HG03108 (cell line): ENCODE measurements around the gene CNP.
"Not testable (repeated sequence)": the region's sequence is repeated elsewhere in the genome, so short reads cannot be mapped to it uniquely, and the experiment has no call there.

Source experiments
- ATAC-seq: cut with Tn5 transposase; IDR thresholded peaks from one replicate; pipeline ENCODE4 v1.9.1; 2021; ENCODE audit warnings: moderate library complexity; ENCODE audit not compliant: unreplicated experiment

CNP gene

DNA sequence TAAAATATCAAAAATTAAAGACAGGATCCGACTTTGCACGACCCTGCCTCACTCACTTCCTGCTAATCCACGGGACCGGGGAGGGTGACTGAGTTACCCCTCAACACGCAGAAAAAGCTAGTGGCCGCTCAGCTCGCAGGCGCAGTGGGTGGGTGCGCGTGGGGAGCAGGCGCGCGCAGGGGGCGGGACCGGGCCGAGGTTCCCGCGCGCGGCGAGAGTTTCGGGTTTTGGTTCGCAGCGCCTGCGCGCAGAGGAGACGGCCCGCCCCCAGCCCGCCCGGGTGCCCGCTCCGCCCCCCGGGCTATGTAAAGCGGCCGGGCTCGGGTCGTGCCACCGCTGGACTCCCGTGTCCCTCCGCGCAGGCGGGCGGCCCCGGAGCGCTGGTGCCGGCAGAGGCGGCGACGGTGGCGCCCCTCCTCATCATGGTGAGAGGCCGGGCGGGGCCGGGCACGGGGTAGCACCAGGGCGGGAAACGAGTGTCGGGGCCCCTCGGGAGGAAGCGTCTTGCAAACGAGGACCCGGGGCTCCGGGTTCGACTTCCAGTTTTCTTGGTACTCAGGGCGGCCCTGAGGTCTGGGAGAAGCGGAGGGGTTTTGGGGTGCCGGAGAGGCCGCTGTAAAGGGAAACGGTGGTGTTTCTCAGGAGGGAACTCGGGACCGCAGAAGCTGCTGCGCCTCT is at the start of gene CNP:
CNP (plus strand) TSS at position 333 of the 678 bp plus-strand sequence; CDS start at position 423, 90 bp downstream.
- ATAC-seq, result peak; percentile 61

DNA sequence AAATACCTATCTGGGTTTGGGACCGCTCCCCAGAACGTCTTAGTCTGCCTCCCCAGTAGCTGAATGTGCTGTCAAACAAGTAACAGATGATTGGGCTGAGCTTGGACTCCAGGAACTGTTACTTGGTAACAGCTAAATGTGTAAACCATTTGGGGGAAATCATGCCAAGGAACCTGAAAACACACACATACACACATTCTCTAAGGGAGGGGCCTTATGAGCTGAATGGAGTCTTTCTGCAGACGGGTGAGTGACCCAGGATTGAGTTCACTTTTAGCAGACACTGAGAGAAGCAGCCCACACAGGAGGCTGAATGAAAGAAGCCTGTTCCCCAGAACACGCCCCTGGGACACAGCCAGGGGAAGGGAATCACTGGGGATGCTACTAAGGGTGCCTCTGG is 49.4 kb upstream of the CNP start:
- ATAC-seq, result no peak

DNA sequence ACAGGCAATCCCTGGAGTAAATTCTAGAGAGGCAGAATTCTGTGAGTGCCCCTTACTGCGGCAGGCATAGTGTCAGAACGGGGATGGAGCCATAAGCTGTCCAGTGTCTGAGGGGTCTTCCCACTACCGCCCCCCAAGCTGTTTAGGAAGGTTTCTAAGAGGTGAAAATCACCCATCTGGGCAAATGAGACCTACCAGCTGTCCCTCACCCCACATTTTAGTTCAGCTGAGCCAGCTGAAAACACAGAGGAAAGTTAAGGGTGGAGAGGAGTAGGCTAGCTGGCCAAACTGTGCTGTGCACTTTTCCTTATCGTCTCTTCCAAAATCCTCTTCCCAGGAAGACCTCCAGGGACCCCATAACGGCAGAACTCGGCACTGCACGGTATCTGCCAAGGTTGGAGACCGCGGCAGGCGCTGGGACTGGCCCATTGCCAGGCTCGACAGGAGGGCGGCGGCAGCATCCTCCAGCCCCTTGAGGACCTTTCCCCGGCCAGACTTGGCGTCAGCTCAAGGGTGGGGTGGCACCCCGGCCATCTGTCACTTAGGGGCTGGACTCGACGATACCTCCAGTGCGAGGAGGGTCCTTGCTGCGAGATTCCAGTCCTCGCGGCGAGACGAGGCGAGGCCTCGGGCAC is 48.8 kb upstream of the CNP start:
- no peak for ATAC-seq

DNA sequence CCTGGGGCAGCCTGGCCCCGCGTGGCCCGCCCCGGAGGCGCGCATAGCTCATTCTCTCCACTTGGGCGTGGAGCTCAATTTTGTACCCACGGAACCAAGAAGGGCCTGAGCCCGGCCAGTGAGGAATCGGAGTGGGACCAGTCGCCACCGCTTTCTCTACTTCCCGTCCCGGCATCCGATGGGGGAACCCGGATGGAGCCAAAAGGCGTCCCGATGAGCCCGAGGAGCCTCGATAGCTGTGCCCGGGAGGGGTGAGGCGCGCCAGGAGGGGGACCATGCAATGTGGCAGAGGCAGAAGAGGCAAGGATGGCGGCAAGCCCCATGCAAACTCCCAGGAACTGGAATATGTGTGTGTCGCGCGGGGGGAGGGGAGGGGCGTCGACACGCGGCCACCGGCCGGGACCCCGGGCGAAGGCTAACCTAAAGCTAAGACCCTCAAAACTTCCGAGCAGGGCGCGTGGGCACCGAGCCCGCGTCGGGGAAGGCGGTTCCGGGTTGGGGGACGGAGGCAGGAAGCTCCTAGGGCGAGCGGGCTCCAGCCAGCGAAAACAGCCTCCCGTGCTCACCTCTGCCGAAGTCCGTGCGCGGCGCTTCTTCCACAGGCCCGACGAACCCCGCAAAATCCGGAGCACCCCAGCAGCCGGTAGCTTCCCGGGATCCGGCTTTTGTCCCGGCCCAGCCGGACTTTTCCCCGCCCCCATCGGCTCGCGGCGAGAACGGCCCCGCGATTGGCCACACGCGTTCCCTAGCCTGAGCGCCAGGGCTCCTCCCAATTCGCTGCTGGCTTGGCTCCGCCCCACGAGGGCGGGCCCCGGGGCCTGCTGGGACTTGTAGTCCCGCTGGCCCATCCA is 48.1 kb upstream of the CNP start, which contains the start of gene ACLY:
ACLY (minus strand) TSS at position 638 of the 851 bp plus-strand sequence. CDS start 5,078 bp downstream, outside the sequence.
- ATAC-seq, result peak; percentile 97

DNA sequence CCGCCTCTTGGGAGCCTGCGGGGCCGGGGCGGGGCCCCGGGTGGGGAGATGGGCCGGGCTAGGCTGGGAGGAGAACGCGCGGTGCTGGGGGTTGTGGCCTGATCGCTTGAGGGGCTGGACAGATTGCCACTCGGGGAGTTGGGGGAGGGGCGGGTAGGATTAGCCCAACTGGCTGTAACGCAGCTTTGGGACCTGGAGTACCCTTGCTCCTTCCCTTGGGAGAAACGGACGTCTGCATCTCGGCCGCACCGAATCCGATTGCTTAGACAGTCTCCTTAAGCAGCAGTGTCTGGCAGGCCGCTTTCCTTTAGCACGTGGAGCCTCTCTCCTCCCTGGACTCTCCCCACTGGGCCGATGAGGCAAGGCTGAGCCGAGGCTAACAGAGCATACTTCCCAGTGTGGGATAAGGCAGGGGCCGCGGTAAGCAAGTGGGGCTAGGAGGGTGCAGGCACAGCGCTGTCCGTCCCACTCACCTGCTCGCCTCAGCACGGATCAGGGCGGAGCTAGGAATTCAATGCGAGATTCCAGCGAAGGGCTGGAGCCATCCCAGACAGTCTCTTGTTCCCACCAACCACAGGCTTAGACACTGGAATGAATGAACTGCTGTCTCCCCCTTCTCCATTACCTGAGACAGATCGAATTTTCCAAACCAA is 47.3 kb upstream of the CNP start:
- peak; percentile 3 for ATAC-seq

DNA sequence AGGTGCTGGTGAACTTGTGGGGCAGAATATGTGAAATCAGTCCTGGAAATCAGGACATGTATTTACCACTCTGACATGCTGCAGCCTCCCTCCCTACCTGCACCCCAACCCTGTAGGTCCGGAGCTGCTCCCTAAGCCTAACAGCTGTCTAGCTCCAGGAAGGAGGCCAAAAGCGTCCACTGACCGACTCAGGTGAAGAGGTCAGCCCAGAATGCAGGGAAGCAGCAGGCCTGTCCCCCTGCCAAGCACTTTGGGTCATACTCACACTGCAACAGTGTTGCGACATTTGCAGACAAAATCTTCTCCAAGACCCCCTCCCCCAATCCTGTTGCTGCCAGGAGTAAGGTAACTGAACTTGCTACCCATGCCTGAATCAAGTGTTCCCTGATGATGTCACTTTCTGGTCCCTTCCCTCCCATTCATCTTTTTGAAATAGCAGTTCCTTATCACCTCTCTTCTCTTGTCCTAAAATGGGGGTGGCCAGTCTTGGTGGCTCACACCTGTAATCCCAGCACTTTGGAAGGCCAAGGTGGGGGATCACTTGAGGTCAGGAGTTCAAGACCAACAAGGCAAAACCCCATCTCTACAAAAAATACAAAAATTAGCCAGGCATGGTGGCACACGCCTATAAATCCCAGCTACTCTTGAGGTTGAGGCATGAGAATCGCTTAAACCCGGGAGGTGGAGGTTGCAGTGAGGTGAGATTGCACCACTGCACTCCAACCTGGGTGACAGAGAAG is 46.6 kb upstream of the CNP start:
- ATAC-seq, result no peak

DNA sequence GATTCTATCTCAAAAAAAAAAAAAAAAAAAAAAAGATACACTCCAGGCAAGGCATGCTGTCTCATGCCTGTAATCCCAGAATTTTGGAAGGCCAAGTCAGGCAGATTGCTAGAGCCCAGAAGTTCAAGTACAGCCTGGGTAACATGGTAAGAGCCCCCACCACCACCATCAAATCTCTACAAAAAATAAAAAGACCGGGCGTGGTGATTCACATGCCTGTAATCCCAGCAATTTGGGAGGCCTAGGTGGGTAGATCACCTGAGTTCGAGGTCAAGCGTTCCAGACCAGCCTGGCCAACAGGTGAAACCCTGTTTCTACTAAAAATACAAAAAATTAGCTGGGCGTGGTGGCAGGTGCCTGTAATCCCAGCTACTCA is 46.0 kb upstream of the CNP start:
- ATAC-seq, result no peak

DNA sequence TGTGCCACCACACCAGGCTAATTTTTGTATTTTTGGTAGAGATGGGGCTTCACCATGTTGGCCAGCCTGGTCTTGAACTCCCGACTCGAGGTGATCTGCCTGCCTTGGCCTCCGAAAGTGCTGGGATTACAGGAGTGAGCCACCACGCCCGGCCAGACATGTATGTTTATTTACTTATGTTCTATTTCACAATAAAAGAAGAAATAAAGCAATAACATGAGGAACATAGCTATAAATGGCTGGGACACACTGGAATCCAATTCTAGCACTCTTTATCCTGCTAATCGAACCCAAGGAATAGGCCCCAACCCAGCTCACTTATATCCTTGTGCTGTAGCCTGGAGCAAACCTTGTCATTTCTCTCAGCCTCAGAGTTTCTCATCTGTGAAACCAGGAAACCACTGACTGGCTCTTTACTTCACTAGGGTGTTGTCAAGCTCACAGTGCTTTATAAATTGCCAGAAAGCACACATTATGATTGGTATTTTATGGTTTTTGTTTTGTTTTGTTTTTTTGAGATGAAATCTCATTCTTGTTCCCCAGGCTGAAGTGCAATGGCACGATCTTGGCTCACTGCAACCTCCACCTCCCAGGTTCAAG is 40.5 kb upstream of the CNP start:
- no peak for ATAC-seq

DNA sequence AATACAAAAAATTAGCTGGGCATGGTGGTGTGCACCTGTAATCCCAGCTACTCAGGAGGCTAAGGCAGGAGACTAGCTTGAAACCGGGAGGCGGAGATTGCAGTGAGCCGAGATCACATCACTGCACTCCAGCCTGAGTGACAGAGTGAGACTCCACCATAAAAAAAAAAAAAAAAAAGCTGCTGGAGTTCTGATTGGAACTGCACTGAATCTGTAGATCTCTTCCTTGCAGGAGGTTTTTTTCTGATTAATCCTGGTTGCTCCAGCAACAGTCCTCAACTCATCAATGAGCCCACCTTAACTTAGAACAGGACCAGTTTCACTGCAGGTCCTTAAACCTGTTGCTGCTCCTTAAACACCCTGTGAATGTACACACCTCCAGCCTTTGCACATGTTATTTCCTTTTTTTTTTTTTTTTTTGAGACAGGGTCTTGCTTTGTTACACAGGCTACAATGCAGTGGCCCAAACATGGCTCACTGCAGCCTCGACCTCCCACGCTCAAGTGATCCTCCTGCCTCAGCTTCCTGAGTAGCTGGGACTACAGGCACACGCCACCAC is 37.8 kb upstream of the CNP start:
- ATAC-seq, result no peak

DNA sequence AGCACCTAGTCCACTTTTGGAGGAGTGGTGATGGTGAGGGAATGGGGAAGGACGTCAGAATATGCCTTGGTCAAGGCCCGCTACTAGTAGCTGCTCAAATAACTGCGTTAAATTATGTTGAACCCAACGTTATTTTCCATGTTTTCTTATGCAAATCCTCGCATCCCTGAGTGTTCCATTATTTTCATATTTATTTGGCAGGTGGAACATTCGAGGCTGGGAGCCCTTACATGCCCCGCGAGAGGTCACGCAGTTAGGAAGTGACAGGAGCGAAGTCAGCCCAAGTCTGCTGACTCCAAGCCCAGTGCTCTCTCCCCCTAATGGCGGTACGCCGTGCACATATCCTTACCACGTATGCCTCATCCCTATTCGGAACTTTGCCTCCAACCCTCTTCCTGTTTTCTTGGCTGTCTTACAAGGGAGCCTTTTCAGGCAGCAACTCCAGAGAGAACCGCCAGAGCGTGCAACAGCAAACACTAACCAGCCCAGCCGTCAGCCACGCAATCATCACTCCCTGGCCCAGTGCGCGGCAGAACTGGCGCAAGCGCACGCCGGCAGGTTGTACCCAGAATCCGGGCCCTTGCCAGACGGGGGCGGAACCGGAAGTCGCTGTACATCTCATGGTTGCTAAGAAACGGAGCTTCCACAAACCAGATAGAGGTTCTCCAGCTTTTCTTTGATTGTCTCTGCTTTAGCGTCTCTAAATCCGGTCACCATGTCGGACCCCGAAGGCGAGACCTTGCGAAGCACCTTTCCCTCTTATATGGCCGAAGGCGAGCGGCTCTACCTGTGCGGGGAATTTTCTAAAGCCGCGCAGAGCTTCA is 36.4 kb upstream of the CNP start, which contains the start of gene ODAD4:
ODAD4 (plus strand) TSS at position 609 of the 824 bp plus-strand sequence; CDS start at position 716, 107 bp downstream.
- peak; percentile 84 for ATAC-seq

DNA sequence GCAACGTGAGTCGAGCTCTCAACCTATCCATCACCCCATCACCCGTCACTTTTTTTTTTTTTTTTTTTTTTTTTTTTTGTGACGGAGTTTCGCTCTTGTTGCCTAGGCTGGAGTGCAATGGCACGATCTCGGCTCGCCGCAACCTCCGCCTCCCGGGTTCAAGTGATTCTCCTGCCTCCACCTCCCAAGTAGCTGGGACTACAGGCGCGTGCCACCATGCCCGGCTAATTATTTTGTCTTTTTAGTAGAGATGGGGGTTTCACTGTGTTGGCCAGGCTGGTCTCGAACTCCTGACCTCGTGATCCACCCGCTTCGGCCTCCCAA is 35.8 kb upstream of the CNP start:
- ATAC-seq, result not testable (repeated sequence)

DNA sequence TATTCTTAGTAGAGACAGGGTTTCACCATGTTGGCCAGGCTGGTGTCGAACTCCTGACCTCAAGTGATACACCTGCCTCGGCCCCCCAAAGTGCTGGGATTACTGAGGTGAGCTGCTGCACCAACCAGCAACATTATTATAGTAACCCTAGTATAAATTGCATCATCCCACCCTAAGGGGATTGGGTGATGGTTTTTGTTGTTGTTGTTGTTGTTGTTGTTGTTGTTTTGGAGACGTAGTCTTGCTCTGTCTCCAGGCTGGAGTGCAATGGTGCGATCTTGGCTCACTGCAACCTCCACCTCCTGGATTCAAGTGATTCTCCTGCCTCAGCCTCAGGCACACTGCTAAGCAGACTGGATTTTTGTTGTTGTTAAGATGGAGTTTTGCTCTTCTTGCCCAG is 34.9 kb upstream of the CNP start:
- ATAC-seq, result not testable (repeated sequence)

DNA sequence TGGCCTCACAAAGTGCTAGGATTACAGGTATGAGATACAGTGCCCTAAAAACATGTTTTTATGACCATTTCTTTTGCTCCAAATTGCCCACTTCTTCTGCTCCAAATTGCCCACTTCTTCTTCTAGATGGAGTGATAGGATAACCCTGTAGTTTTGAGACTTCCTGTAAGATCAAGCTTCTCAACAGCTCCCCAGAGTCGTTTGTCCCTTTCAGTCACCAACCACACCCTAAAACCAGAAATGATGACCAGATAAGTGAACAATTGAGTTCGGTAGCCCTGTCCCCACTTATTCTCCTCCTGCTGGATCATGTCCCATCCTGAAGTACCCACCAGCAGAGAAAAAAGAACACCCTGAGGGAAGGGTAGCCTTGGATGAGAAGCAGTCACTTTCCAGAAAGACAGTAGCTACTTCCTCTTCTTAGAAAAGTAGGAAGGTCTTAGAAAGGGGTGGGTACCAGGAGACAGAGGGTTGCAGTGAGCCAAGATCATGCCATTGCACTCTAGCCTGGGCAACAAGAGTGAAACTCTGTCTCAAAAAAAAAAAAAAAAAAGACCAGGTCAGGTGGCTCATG is 33.7 kb upstream of the CNP start:
- ATAC-seq, result no peak

DNA sequence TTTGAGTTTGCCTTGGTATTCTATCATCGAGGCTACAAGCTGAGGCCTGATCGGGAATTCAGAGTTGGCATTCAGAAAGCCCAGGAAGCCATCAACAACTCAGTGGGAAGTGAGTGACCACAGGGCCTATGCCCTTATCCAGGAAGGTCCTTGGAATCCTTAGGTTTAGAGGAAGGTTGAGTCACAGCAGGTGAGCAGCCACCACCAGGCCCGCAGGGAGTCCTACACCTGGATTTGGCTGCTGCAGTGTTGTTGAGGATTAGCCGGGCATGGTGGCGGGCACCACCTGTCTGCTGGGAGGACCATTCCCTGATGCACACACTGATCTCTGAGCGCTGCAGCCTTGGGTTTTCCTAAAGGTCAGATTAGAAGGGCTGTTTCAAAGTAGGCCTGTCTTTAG is 31.0 kb upstream of the CNP start:
- ATAC-seq, result no peak

DNA sequence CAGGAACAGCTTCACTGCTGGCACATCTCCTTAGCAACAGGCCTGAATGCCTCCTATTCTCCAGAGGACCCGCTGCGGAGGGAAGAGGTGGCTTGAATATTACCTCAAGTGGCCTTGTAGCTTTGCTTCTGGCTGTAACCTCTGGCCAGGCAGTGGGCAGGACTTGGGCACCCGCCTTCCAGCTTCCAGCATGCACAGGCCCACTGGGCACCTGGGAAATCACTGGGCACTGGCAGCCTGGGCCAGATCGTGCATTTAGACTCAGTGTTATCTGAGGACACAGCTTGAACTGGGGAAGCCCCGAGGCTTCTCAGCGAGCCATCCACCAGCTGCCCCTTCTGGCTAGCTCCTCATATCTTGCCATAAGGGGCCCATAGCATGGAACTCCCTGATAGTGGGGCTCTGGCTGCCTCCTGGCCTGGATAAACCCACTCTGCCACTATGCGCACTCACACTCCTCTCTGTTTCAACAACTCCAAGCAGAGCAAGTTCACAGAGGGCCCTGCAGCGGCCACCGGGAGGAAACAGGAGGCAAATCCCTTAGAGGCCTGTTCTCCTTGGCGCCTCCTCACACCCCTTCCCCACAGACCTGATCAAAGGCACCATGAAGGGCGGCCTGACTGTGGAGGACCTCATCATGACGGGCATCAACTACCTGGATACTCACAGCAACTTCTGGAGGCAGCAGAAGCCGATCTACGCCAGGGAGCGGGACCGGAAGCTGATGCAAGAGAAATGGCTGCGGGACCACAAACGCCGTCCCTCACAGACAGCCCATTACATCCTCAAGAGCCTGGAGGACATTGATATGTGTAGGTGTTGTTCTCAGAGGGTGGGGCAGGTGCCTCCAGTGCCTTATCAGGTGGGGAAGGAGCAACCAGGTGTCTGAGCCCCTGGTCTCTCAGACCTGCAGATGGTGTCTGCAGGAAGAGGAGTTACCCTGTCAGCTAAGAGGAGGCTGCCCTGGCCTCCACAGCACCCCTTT is 28.3 kb upstream of the CNP start:
- ATAC-seq, result no peak

DNA sequence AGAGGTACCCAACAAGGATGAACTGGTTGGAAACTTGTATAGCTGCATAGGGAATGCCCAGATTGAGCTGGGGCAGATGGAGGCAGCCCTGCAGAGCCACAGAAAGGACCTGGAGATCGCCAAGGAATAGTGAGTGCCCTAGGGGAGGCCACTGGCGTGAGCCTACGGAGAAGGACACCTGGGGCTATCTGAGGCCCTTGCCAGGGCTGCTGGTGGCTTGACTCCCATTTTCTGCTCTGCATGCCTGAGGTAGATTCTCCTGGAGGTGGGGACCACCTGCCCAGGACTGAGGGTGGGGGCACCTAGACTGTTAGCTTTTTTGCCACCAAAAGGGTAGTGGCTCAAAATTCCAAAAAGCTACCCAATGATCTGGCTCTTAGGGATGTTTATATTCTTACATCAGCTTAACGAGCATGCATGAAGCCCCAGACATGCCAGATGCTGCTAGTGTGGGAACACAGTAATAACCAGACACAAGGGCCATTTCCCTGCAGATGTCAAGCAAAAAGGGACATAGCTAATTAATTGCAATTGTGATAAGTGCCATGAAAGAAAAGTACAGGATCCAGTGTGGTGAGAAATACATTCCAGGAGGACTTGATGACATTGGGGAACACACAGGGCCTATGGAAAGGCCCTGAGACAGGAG is 27.4 kb upstream of the CNP start:
- ATAC-seq, result no peak

DNA sequence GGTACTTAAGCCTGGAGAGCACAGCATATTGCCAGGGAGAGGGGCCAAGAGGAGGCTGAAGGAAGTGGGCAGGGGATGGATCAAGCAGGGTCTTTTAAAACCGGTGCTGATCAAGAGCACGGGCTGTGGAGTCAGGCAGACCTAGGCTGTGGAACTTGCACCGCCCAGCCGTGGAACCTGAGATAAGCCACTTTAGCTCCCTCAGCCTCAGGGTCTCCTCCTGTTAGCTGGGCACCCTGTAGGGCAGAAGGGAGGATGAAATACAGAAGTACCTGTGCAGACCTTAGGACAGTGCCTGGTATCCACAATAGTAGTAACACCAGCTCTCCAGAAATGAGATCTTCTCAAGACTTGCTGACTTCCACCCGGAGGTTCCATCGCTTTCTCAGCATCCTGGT is 26.9 kb upstream of the CNP start:
- ATAC-seq, result no peak
